ENCODE measurements around the gene PRCC.

The PRCC gene

DNA sequence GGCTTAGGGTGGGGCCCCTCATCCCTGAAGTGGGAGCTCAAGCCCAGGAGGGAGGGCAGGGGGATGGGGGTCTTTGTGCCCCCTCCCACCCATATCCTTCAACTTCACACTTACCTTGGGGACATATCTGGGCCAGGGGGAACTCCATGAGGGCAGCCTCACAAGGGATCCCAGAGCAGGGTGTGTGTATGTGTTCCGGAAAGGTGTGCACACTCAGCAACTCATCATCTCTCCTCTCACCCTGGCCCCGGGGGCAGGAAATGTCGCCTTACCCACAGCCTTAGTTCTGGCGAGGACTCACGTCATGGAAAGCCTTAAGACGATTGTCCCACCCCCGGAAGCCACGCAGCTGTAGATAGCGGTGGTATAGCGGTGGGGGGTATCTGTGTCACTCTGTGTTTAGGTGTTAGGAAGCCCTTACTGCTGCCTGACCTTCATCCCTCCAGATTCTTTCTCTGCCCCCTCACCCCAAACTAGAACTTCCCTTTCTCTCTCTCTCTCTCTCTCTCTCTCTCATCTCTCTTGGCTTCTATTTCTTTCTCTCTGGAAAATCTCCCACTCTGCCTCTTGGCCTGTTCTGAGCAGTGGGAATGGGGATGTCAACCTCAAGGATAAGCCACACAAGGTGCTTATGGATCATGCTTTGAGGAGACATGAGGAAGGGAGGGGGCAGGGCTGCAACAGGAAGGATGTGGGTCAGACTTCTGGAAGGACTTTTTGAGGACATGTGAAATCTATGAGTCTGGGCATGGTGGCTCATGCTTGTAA is 49.4 kb downstream of the PRCC start, which contains the start of gene SH2D2A:
Gene SH2D2A (minus strand): TSS at position 288 of the 768 bp plus-strand sequence. CDS start 140 bp downstream, at position 148.
- DNase-seq: peak; percentile 93

- DNase-seq: no peak
Observed at GRCh38 chr1:156821801-156822200, 54.5 kb downstream of the PRCC start.

- DNase-seq: no peak
Observed at GRCh38 chr1:156822680-156823079, 55.3 kb downstream of the PRCC start.

- DNase-seq: no peak
Observed at GRCh38 chr1:156823210-156823790, 56.0 kb downstream of the PRCC start.

DNA sequence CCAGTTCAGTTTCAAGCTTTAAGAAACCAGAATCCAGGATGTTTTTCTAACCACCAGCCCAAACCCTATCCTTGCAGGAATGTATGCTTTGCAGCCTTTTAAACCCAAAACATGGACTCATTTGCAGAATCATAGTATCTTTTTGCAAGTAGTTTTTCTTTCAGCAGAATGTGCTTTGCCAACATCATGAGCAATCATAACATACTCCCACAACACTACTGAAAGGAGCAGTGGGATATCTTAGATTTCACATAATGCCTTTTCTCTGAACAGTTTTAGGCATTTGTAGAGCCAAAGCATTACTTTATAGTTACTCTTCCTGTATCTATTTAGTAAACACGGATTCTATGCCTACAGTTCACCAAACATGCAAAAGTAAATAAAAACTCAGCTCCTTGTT is 59.3 kb downstream of the PRCC start:
- no peak for DNase-seq

GRCh38 chr1:156828400-156829124 is 61.2 kb downstream of the PRCC start:
- DNase-seq: no peak

- no peak for DNase-seq
Observed at GRCh38 chr1:156832434-156832833, 65.1 kb downstream of the PRCC start.

DNA sequence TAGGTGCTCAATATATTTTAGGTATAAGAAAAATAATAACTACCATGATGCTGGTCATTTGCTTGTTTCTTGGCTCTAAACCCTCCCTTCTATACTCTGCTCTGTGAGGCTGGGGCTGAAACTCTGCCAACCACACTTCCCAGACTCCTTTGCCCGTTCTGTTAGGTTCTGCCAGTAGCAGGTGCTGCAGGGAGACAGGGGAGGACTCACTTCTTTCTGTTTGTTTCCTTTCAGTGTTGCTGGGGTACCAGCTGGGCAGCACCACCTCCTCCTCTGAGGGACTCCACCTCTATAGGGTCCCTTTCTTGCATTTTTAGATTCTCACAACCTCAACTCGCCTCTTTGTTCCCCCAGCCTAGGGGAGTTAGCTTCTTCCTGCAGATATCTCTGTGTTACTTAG is 66.3 kb downstream of the PRCC start:
- DNase-seq: no peak

- DNase-seq: no peak
Observed at GRCh38 chr1:156834322-156834721, 67.0 kb downstream of the PRCC start.

DNA sequence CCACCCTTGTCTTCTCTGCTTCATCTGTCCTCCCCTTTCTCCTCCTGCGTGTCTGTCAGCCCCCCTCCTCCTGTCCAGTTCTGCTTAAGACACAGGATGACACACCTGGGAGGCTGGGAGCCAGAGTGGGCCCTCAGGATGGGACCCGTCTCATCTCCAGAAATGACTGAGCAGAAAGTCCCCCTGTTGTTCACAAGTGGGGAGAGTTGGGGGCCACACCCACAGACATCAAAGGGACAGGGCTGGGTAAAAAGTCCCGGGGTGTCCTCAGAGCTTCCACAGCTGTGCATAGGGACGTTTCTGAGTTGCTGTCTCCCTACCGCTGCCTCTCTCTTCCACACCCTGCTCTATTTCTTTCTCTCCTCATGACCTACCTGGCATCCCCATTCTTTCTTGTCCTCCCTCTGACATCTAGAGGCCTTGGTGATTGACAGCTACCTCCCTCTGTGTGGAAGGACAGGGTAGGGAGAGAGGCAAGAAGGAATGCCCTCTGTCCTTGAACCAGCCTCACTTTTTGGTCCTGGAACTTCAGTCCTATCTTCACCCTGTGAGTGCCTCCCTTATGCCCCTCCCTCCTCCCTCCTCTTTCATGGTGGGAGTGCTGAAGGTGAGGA is 68.8 kb downstream of the PRCC start:
- no peak for DNase-seq

DNA sequence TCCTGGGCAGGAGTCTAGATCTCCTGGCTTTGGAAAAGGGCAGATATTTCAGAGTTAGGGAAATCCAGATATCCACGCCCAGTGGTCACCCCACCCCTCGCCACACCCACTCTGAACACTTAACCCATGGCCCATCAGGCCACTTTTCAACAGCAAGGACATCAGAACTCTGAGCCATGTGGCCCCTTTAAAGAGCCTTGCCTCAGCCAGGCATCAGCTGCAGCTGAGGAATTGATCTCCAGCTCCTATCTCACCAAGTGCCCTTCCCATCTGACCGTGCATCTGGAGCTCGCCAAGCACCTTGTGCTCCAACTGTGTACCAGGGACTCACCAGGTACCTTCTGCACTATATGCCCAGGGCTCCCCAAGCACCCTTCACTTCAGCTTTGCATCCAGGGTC is 69.6 kb downstream of the PRCC start:
- DNase-seq: no peak

- DNase-seq: peak; percentile 39
Observed at GRCh38 chr1:156838972-156839371, 71.6 kb downstream of the PRCC start.

GRCh38 chr1:156839426-156840109 is 72.2 kb downstream of the PRCC start:
- no peak for DNase-seq

GRCh38 chr1:156840186-156840897 is 73.0 kb downstream of the PRCC start:
- DNase-seq: no peak

DNA sequence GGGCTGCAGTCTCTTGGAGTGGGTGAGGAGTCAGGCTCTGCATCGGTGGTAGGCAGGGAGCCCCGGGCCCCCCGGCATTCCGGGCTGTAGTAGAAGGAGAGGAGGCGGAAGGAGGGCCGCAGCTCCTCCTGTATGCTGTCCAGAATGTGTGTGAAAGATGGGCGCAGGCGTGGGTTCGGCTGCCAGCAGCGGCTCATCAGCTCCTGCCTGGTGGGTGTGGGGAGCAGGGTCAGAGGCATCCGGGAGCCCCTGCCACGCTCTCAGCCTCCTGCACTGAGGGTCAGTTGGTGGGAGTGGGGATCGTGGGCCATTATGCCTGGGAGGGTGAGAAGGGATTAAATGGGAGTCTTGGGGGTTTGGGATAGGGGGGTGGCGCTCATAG is 73.6 kb downstream of the PRCC start:
- no peak for DNase-seq

GRCh38 chr1:156841295-156841855 is 74.0 kb downstream of the PRCC start:
- DNase-seq: no peak

DNA sequence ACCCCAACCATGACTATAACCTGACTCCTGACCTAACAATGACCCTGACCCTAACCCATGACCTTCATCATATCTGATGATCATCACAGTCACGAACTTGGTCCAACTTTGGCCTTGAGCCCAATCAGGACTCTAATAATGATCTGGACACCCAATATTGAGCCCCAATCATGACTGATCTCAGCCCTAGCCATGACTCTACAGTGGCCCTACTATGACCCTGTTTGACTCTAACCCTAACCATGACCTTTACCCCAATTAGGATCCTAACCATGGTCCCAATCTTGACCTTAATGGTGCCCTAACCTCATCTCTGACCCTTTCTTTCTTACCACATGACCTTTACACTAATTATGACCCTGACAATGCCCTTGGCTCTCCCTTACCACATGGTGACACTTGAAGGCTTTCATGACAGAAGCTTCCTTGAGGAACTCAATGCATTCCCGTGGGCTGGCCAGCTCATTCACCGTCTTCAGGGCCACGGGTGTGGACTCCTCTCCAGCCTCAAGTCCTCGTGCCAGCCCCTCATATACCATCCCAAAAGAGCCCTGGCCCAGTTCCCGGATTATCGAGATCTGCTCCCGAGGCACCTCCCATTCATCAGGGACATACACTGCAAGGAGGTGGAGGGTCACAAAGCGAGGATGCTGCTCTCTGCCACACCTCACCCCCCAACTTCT is 75.4 kb downstream of the PRCC start:
- no peak for DNase-seq

- no peak for DNase-seq
Observed at GRCh38 chr1:156844102-156844501, 76.8 kb downstream of the PRCC start.

GRCh38 chr1:156844638-156845037 is 77.3 kb downstream of the PRCC start:
- DNase-seq: no peak

GRCh38 chr1:156845055-156845952 is 78.0 kb downstream of the PRCC start:
- peak; percentile 30 for DNase-seq

All from activated gamma-delta T cell treated with Interleukin-2 at 50 U/mL for 16 hours (primary cell).